CD4-positive, alpha-beta T cell treated with Interleukin-15 for 4 hours (primary cell): ENCODE measurements around the gene DTX4.

Experiments
- DNase-seq: peaks from one replicate; pipeline ENCODE4 v3.0.0-alpha.2; 2020; ENCODE audit warnings: low spot score

Gene DTX4

DNA sequence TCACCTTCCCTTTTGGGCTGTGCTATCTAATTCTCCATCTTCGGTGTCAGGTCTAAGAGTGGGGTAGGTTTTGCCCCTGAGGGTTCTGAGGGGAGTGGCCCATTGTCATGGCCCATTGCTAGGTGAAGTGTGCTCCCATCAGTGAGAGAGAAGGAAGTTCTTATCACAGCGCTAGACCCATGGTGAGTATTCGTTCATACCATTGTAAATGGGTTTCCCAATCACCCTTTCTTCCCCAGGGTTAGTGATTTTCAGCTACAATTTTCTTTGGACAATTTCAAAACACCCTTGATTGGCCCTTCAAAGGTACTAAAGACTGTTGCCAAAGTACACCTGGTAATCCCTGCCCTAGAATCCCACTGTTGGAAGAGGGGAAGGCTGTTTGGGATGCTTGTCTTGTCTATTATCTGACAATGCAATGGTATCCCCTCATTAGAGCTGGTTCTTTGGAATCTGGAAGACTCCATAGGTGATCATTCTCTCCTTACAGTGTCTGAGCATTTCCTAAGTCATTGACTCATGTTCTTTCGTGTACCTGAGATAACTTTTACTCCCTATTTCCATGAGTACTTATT lies 20.6 kb downstream of the DTX4 start:
- DNase-seq, result no peak

DNA sequence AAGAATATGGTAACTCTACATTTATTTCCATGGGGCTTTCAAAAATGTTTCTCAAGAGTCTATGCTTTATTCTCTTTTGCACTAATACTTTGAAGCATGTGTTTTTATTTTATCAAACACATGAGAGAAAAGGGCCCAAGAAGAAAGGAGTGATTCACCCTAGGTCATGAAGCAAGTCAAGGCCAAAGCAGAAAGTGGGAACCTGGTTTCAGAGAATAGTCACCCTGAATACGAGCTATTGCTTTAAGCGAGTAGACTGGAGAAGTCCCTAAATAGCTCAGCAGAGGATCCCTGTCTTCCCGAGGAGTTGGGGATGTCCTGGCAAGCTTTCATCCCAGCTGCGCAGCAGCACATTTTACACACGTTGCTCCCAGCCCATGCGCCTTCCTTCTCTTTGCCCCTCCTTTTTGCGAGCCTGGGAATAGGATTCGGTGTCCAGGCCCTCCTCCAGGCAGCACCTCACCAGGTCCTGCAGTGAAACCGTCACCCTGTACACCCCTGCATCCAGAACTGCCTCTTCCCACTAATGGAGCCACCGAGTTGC lies 21.7 kb downstream of the DTX4 start:
- no peak for DNase-seq

DNA sequence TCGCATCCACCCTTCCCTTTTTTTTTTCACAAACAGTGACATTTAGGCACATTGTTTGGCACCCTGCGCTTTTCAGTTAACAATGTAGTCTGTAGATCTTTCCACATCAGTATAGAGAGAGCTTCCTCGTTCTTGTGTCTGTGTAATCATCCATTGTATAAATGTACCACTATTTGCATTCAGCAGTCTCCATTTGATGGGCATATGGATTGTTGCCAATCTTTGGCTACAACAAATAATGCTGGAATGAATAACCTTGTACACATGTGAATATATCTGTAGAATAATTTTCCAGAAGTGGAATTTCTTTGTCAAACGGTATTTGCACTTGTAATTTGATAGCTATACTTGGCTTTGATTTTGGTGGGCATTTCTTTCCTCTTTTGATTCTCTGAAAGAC lies 23.7 kb downstream of the DTX4 start:
- DNase-seq, result no peak

DNA sequence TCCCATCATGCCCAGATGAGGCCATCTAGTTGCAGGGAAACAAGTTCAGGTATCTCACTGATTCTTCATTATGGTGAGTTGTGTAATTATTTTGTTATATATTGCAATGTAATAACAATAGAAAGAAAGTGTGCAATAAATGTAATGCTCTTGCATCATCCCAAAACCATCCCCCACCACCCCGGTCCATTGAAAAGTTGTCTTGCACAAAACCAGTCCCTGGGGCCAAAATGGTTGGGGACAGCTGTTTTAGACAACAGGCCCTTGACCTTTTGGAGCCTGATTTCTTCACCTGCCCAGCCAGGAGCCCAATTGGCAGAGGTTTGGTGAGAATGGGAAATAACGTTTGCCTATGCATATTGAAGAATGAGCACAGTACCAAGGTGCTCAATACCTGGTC lies 24.8 kb downstream of the DTX4 start:
- DNase-seq, result no peak

DNA sequence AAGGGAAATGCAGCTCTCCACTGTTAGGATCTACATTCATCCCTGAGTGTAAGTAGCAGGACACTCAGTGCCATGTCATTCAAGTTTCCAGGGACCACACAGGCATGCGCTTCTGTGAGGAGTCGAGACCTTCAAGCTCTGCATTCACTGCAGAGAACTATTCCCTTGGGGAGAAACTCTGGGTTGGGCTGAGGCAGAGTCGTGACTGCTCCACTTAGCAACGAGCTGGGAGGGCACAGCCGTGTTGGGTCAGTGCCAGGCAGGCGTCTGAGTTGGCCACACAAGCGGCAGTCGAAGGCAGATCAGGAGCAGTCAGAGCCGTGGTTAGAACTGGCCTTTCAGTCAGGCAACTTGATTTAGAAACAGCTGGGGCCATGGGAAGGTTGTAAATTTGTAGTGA lies 26.1 kb downstream of the DTX4 start:
- DNase-seq, result no peak

DNA sequence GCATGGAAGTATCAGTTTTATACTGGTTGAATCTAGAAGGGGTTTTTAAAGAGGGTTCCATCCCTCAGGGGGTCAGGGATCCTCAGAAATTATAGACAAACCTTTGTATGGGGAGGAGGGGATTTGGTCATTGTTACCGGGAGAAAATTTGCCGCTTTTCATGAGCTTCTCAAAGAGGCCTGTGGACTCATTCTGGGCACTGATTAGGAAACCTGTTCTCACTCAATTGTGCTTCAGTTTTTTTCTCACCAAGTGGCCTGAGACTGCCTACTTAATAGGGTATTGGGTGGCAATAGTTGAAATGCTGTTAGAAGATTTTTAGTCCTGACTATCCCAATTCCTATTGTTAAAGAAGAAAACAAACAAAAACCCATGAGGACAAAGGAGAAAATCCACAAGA lies 26.8 kb downstream of the DTX4 start:
- DNase-seq, result no peak

DNA sequence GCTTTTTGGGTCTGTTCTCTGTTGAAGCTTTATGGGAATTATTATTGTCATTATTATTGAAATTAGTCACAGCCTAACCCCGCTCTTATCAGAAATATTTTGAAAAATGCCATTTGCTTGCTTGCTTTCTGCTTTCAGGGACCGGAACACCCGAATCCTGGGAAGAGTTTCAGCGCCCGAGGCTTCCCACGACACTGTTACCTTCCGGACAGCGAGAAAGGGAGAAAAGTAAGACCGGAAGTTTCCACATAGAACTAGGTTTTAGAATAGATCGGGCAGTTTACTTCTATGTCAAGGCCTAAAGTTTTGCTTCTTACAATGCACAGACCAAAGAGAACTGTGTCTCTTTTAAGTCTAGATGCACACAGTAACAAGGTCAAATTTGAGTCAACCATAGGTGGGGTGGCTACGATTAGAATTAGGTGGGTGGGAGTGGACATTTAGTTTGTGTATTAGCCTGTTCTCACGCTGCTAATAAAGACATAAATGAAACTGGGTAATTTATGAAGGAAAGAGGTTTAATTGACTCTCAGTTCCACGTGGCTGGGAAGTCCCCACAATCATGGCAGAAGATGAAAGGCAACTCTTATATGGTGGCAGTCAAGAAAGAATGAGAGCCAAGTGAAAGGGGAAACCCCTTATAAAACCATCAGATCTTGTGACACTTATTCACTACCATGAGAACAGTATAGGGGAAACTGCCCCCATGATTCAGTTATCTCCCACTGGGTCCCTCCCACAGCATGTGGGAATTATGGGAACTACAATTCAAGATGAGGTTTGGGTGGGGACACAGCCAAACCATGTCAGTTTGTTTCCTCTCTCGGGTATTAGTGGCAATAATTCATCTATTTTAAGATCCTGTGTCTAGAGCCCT lies 27.9 kb downstream of the DTX4 start:
- DNase-seq, result peak; percentile 15

DNA sequence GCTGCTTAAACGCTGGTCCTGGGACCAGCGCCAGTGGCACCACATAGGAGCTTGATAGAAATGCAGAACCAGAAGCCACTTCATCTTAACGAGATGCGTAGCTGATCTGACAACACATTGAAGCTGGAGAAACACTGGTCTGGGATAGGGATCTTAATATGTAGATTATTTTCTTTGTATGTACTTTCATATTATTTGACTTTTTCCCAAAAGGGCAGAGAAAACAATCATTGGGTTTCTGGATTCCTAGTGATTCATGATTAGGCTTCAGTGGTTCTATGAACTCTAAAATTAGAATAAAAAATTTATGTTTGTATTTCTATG lies 28.5 kb downstream of the DTX4 start:
- DNase-seq, result no peak

DNA sequence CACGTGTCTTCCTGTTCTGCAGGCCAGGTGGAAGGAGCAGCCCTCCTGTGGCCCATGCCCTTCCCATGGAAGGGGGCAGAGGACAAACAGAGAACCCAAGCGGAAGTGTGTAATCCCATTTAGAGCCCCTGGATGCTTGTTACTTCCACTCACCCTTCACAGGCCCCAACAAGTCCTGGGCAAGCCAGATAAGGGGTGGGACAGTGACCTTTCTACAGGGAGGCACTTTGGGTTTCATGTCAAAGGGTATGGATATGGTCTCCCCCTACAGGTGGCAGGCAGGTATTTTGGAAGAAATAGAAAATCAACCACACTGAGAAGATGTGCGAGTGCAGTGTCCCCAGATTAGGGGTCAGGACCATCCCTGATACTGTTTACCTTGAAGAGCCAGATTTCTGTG lies 29.4 kb downstream of the DTX4 start:
- DNase-seq, result no peak

DNA sequence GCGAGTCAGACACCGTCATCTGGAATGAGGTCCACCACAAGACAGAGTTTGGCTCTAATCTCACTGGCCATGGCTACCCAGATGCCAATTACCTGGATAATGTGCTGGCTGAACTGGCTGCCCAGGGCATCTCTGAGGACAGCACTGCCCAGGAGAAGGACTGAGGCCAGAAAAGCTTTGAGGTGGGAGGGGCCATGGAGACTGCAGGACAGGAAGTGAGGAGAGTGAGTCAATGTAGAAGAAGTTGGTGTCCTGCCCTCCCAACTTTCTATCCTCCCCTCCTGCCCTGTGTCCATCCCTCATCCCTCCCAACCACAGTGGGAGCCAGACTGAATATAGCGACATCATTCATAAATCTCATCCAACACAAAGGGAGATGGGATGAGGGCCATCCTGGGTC lies 32.8 kb downstream of the DTX4 start:
- no peak for DNase-seq

DNA sequence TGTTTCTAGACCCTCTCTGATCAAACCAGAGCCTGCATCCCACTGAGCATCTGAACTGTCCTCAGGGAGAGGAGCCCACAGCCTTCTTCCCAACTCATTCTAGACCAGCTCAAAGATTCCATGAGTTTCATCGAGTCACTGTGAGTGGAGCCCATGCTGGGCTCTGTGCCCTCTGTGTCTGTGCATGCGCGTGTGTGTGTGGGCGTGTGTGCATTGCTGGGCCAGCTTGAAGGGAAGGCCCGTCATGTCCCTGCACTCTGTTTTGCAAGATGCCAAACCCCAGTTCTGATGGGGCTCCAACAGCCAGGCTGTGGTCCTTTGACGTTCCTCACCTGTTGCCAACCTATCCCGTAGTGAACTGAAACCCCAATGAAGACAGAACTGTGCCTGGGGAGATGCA lies 33.7 kb downstream of the DTX4 start:
- no peak for DNase-seq

DNA sequence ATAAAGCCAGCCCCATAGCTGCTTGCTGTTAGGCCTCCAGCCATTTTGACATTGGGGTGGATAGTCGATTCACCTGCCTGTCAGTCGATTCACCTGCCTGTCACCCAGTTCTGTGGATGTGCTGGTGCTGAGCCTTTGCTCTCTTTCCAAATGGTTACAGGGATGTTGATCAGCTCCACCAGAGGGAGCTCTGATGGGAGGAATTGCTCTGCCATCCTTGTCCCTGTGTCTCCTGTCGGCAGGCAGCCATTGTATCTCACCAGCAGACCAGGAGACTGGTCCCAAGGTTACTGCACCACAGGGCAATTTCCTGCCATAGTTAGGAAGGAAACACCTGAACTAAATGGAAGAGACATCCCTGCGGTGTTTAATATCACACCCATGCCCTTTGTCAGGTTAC lies 34.7 kb downstream of the DTX4 start:
- no peak for DNase-seq

DNA sequence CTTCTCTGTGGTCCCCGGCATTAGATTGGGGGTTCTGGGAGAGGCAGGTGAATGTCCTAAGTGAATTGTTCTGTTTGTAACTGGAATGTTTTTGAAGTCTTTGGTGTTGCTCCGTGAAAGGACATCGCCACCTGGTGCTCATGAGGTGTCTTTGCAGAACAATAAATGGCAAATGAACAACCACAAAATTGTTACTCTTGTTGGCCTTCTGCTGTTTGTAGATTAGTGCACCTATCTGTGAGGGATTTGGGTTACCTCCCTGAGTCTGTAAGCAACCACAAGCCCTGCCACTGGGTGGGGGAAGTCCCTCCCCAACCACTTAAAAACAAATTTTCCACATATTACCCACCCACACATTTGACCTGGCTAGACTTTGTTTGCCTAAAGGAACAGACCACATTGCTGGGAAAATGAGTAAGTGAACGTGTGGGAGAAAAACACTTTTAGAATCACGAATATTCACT lies 36.1 kb downstream of the DTX4 start:
- peak; percentile 43 for DNase-seq

DNA sequence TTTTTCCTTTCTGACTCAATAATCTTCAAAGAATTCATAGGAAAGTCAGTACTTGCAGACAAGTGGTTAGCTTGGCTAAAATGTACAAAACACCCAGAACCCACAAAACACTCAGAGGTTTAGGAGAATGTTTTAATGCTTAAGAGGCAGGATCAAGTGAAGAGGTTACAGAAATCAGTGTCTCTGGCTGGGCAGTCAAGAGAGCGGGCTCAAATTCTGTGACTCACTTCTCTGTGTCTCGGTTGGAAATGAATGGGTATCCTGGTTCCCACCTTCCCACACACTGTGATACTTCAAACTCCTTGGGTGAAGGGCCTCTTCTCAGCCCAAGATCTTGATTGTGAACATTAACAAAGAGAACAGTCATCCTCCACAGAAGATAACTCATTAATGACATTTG lies 37.0 kb downstream of the DTX4 start:
- no peak for DNase-seq

DNA sequence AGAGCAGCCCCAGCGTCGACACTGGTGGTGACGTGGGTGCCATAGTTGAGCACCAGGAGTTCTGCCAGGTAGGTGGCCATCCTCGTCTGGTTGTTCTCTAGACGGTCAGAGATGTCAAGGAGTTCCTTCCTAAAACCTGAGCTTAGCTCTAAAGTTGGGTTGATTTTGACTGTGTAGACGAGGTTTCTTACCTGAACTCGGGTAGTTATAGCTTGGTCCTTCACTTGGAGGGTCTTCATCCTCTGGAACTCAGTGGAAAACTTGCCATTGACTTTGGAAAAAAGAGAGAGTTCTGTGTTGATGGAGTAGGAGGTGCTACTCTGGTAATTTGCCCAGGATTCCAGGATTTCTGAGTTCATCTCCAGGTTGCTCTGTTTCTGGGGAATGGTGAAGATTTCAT lies 40.3 kb downstream of the DTX4 start:
- no peak for DNase-seq

DNA sequence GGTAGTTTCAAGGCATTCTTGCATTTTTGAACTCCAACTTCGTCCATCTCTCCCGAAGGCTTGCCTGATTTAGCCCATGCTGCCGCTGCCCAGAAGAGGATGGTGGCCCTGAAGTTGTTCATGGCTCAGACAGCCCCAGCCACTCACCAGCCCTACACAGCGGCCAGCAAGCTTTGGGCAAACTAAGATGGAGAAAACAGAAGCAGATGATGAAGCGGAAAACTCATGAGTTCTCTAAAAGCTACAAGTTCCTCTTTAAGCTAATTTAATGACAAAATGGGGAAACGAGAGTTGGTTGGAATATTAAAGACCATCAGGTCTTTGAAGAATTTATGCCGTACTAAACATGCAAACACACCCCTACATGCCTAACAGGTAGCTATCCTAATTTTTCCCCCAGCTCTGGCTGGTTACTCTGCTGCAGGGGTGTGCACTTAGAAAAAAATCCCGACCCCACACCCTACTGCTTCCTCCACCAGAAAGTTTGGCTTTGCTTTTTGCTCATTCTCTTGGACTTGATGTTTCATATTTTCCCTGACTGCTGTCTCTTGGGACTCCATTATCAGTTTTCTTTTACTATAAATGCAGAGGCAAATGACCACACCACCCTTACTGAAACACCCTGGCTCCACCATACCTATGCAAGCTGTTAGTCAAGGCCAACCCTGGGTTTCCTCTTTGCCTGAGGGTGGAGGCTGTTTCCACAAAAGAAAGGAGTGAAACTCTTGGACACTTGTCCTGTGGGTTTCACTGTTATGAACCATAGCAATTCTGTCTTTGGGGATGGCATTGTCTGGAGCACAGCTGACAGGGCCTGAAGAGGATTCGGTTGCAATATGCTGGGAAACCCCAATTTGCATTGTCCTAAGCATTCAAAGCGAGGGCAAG lies 41.1 kb downstream of the DTX4 start, which contains the start of gene MPEG1:
Gene MPEG1, minus strand, starts transcription at position 184 of the 888 bp plus-strand sequence. Its CDS starts 62 bp downstream, at position 122.
- no peak for DNase-seq

DNA sequence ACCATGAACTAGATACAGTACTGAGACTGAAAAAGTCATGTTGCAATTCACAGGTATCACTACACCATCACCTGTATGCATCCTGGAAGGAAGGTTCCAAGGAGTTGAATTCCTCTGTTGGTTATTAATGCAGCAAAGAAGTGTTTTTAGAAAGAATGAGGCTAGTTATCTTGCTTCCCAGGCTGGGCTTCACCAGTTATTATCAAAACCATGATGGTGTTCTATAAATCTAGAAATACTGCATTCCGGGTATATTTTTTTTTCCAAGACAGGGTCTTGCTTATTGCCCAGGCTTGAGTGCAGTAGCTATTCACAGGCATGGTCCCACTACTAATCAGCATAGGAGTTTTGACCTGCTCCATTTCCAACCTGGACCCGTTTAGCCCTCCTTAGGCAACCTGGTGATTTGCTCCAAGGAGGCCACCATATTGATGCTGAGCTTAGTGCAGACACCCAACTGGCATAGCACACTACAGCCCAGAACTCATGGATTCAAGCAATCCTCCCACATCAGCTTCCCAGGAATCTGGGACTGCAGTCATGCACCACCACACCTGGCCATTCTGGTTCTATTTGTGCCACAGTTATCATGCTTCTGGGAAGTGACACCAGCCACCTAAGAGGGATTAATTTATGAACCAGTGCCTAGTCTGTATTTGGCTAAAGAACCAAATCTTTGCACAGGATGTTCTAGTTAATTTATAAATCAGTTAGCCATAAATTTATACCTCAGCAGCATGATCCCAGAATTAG lies 42.4 kb downstream of the DTX4 start:
- no peak for DNase-seq

DNA sequence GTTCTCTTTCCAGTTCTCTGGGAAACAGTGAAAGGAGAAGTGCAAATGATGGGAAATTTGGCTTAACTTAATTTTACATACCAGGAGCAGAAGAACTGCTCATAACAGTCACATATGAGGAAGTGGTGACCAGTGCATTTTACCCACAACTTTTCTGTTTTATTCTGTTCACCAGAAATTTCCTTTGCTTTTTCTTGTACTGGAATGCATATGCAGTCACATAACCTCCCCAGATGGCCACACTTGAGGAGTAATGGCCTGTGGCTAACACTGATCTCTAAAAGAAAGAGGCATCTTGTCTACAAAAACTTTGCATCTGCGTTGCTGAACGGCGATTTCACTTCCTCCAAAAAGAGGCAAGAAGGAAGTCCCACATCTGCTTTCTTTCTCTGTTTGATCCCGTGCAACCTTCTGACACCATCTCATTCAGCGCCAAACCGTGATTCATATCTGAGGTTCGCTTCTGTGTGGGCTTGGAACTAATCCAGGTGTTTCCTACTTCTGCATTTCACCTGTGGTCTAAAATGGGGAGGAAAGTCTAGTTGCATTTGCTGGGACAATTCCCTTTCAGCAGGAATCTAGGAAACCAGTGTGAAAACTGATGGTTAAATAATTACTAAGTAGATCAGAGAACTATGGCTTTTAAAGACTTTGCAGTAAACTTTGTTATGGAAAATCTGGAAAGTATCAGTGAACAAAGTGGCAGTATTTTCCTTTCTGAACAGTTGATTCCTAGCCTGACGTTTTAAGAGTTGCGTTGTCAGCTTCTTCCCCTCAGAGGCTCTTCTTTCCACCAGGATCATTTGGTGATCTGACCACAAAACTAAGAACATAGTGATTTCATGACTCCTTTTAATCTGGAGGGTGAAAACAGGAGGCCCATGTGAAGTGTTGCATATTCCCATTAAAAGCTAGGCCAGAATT lies 45.0 kb downstream of the DTX4 start:
- no peak for DNase-seq

DNA sequence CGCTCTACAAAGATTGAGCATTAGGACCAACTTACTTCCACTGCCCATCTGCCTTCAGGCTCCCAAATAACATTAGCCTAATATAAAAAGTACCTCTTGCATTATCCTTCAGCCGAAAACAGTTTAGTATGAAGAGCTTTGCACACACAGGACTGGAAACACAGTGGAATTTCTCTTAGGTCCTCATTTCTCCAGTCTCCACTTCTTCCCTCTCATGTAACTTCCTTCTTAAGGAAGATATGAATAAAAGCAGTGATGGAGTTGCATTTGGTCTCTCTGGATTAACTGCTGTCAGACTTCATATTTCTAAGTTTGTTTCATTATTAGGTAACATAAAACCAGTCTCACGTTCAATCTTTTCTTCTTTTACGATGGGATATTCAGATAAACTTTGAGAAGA lies 46.4 kb downstream of the DTX4 start:
- DNase-seq, result no peak

DNA sequence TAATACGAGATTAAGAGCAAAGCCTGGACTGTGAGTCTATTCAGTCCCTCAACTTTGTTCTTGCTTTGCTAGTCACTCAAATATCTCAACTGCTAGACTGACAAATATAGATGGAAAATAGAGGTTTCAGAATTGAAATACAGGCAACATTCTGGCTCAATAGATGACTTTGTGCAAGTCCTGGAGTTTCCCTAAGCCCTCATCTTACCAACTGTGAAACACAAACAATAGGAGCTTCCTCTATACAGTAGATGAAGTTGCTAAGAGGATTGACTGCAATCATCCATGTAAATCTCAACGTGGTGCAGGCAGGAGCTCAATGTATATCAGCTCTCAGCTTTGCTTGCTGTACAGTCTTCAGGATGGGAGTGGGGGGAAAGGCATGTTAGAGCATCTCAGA lies 47.0 kb downstream of the DTX4 start:
- DNase-seq, result no peak

DNA sequence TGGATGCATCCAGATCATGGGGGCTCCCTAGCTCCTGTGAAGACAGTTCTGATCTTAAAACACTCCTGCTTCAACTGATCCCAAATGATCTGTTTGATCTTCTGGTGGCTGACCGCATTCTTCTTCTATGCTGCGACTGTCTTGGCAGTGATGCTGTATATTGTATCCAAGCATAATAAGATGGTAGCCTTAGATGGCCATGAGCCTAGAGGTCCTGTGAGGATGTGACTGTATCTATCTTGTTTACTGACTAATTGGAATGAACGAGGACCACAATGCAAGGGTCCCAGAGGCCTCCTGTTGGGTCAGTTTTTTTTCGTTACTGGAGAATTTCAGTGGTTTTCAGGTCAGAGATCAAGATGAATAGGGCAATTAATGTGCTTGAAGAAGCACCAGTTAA lies 47.9 kb downstream of the DTX4 start:
- DNase-seq, result no peak
